HG02610 (cell line): ENCODE data around the gene SLC4A1.

Experiments used
- ATAC-seq: cut with Tn5 transposase; IDR thresholded peaks from one replicate; pipeline ENCODE4 v1.9.1; 2021; ENCODE audit warnings: mild to moderate bottlenecking, moderate library complexity; ENCODE audit not compliant: unreplicated experiment

The SLC4A1 gene

GRCh38 chr17:44267818-44268490 lies at the start of gene SLC4A1:
Gene SLC4A1, minus strand, starts transcription at chr17:44268135. Its CDS starts 5,269 bp downstream, at chr17:44262866.
- no peak for ATAC-seq

DNA sequence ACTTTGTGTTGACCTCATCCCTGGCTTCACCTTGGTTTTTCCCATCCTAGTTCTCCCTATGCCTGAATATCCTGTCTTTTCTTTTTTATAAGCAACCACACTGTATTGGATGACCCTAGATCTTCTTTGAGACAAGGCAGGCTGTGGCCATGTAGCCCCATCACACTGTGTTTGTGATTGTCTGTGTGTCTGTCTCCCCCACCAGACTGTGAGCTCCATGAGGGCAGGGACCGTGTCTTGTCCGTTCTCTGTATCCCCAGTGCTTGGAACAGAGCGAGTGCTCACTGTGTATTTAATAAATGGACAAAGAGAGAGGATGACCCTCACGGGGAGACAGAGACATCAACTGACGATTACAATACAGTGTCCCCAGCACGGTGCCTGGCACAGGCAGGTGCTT lies 49.6 kb upstream of the SLC4A1 start:
- ATAC-seq = no peak

- ATAC-seq = no peak
Measured at GRCh38 chr17:44315760-44316731, 48.1 kb upstream of the SLC4A1 start.

- ATAC-seq = no peak
Measured at GRCh38 chr17:44314869-44315661, 47.1 kb upstream of the SLC4A1 start.

DNA sequence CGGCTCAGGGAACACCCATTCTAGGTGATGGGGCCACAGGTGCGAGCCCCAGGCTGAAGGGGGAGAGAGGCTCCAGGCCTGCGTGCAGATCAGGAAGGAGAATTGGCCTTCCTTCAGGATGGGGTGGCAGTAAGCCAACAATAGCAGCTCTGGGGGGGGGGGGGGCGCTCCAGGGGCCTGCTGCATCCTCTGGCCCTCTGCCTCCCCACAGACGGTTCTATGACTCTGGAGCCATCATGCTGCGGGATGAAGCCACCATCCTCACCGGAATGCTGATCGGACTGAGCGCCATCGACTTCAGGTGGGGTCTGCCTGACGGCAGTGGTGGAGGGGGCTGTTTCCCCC lies 46.6 kb upstream of the SLC4A1 start:
- ATAC-seq = no peak

DNA sequence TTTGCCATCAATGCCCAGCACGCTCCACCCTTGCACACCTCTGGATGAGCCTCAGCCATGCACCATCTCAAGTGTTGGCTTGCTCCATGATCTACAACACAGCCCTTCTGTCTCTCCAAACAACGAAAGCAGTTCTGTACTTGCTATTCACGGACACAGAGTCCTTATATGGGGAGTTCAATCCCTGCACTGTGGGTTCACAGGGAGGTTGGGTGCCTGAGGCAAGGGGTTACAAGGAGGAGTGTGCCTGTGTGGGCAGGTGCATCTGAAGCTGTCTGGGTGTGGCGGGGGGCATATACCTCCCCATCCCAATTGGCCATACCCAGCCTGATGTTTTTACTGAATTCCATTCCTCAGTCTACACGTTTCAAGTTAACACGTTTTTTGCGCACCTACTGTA lies 46.1 kb upstream of the SLC4A1 start:
- no peak for ATAC-seq

DNA sequence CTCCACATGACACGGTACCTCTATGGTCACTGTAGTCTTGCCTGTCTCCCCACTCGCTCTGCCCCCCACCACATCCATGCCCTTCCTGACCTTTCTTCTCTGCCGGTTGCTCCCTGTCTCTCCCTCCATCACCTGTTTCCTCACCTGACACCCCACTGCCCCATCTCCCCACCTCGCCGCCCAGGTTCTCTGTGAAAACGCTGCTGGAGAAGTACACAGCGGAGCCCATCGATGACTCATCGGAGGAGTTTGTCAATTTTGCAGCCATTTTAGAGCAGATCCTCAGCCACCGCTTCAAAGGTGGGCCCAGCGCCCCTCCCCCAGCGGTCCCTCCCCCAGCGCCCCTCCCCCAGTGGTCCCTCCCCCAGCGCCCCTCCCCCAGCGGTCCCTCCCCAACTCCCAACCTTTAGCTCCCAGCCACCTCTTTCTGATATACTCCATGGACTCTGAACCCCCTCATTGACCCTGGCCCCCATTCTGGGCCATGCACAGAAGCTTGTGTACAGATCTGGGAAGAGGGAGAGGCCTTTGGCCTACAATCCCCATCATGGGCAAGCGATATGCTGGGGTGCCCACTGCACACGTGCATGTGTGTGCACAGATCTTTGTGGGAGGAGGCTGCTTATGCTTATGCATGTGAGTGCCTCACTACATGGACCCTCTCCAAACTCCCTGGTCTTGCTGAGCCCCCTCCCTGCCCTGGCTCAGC lies 44.6 kb upstream of the SLC4A1 start:
- no peak for ATAC-seq

DNA sequence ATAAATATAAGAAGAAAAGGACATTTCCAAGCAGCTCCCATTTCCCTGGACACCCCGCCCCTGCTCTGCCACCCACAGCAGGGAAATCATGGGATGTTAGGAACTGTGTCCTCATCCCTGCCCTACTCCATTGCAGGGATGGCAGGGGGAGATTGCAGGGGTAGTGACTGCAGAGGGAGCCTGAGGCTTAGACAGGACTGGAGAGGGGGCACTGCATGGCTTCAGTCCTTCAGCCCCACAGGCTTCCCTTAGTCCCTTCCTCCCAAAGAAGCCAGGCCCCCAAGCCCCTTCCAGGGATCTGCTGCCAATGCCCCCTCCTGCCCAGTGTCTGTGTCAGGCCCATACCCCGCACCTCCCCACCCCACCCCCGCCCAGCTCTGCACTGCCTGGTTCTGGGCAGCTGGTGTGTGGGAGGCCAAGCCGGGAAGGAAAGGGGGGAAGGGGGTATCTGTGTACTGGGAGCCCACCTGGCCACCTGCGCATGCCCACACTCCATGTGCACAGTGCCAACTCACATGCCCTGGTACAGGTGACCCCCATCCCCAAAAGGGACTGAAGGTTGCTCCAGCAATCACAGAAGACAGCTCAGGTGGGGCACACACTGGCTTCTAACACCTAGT lies 43.7 kb upstream of the SLC4A1 start:
- no peak for ATAC-seq

DNA sequence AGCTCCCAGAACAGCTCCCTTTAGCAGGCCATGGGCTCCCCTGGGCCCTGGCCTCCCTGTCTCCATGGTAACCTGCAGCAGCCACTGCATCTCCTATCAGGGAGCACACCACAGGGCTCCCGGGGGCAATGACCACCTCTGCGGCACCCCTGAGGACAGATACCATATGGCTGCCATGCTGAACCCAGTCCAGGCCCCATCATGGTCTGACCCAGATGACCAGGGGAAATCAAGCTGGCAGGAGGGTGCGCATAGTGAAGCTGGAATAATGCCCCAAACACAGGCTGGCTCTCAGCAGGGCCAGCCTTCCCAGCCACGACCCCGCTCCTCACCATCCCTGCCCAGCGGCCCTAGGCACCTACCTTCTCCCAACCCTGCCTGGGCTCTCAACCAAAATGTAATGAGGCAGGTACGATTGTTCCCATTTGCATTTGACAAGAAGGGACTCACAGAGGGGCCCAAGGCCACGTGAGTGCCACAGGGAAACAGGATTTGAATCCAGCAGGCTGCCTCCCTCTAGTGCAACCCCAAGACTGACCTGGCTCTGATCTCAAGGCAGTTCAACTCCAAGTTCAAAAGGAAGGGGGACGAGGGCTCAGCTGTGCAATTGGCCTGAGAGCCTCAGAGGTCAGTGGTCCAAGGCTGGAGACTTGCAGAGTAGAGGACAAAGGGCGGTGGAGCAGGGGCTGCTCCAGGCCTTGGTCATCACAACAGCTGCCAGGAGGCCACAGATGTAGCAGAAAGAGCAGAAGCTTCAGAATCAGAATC lies 42.9 kb upstream of the SLC4A1 start:
- no peak for ATAC-seq

DNA sequence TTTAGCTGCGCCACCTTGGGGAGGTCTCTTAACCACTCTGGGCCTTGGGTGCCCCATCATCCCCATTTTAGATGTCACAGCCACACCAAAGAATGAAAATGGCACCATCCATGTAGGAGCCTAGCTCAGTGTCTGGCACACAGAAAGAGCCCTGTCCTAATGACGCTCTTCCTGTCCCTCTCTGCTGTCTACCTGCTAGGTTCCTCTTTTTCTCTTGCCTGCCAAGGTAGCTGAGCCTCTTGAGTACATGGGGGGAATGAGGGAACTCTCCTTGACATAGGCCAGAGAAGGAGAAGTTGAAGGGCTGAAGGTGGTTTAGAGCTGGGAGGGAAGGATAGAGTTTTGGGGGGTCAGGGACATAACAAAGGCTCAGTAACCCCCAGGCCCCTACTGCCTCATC lies 42.3 kb upstream of the SLC4A1 start:
- ATAC-seq = no peak

DNA sequence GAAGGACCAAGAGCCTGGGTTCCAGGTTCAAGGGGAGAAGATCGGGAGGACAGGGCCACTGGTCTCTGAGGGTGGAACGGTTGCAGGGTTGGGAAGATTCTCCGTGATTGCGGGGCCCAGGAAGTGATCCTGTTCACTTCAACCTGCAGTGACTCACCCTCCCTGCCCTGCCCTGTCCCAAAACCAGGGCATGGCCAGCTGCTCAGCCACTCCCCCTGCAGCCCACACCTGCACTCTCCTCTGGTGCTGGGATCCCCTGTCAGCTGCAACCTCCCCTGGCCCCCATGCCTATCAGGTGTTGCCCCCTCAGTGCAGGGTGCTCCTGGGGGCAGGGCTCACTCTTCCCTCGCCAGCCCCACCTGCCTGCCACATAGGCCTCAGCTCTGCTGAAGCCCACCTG lies 41.5 kb upstream of the SLC4A1 start:
- no peak for ATAC-seq

GRCh38 chr17:44308865-44309264 lies 40.9 kb upstream of the SLC4A1 start:
- no peak for ATAC-seq

GRCh38 chr17:44308320-44308818 lies 40.4 kb upstream of the SLC4A1 start, which contains the start of gene RUNDC3A:
Gene RUNDC3A, plus strand, starts transcription at chr17:44308601. Its CDS starts 232 bp downstream, at chr17:44308833.
- no peak for ATAC-seq

DNA sequence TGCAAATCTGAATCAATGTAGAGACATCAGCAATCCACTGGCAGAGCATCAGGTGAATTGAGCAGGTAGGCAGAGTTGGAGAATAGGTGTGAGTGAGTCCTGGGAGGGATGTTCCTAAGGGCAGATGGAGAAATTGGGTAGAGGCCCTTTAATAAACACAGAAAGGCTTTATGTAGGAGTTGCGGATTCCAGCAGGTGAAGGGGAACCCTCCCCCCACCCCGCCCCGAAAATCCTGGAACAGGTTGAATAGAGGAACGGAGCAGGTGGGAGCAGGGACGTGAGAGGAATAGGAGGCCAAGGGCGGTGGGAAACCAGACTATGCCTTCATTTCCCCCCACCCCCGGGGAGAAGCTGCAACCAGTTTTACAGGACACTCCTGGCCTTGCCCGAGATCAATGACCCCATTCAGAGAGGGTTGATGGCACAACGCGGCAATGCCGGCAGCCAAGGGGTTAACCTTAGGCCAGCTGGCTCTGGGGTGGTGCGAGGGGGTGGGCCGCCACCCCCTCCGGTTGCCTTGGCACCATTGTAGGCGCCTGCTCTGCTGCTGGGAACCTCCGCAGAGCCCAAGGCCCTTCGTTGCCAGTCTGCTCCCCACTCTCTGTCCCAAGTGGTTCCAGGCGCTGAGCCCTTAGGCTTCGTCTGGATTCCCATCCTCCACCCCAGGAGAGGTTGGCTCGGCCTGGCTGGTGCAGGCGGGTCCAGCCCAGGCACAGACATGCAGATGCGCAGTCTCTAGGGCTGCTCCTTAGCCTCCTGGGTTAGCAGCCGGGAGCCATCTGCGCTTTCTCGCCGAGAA lies 39.7 kb upstream of the SLC4A1 start:
- ATAC-seq = no peak

DNA sequence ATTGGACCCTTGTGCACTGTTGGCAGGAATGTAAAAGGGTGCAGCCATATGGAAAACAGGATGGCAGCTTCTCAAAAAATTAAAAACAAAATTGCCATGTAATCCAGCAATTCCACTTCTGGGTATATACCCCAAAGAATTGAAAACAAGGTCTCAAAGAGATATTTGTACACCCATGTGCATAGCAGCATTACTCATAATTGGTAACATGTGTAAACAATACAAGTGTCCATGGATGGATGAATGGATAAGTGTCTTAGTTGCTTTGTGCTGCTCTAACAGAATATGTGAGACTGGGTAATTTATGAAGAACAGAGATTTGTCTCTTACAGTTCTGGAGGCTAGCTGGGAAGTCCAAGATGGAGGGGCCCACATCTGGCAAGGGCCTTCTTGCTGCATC lies 36.7 kb upstream of the SLC4A1 start:
- ATAC-seq = no peak

GRCh38 chr17:44297975-44298374 lies 30.0 kb upstream of the SLC4A1 start:
- ATAC-seq = no peak

DNA sequence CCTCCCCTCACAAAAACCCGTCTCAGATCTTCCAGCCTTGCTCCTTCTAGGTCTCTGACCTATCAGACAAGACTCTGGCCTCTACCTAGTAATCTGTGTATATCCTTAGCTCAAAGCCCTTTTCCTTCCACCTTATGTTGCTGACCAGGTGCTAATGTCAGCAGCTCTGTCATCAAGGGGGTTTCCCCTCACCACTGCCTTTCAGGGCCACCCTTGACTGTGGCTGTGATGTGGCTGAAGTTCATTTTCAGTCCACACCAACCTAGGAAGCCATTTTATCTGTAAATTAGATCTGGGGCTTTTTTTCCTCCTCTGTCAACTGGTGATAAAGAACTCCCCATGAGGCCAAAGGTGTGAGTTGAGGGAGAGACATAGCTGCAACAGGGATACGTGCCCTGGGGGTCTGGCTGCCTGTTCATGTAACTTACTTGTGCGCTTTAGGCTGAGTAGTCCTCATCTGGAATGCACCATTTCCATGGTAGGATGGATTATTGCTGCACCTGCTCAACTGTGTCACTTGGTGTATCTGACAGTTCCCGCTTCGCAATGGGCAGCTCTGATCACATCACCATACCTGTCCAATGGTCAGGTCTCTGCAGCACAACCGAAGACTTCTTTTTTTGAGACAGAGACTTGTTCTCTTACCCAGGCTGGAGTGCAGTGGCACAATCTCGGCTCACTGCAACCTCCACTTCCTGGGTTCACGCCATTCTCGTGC lies 25.7 kb upstream of the SLC4A1 start:
- ATAC-seq = no peak

- no peak for ATAC-seq
Measured at GRCh38 chr17:44287651-44288050, 19.7 kb upstream of the SLC4A1 start.
